IPS-18a (cell line): ENCODE data around the gene FDX1.

Source experiments
- H3K27ac ChIP-seq: one replicate; pipeline ENCODE4 v1.5.1; 2013; ENCODE audit warnings: low read length
- H3K27me3 ChIP-seq: one replicate; pipeline ENCODE4 v1.6.1; 2013; ENCODE audit warnings: mild to moderate bottlenecking, low read length; ENCODE audit not compliant: control insufficient read depth, insufficient read depth
- H3K36me3 ChIP-seq: one replicate; pipeline ENCODE4 v1.6.1; 2013; ENCODE audit warnings: low read depth, low read length; ENCODE audit not compliant: control insufficient read depth
- H3K4me1 ChIP-seq: one replicate; pipeline ENCODE4 v1.6.1; 2013; ENCODE audit warnings: low read depth, low read length; ENCODE audit not compliant: control insufficient read depth
- H3K4me3 ChIP-seq: one replicate; pipeline ENCODE4 v1.5.1; 2013; ENCODE audit warnings: low read length
- H3K9ac ChIP-seq: one replicate; pipeline ENCODE4 v1.6.1; 2013; ENCODE audit warnings: mild to moderate bottlenecking, low read length, moderate library complexity
- H3K9me3 ChIP-seq: one replicate; pipeline ENCODE4 v1.6.1; 2013; ENCODE audit warnings: low read depth, low read length; ENCODE audit not compliant: control insufficient read depth

FDX1 gene

GRCh38 chr11:110492321-110492685, 62.6 kb downstream of the FDX1 start:
- no peaks in the 10 kb centered on the region for H3K36me3 ChIP-seq
- H3K4me1 ChIP-seq: peaks cover 4% of the 10 kb centered on the region
- no peak overlapping the region for H3K27ac ChIP-seq
- H3K4me3 ChIP-seq: no peak overlapping the region
- no peak overlapping the region for H3K9ac ChIP-seq
- H3K9me3 ChIP-seq: no peaks in the 10 kb centered on the region
- H3K27me3 ChIP-seq: no peaks in the 10 kb centered on the region

- no peaks in the 10 kb centered on the region for H3K9me3 ChIP-seq
- H3K27me3 ChIP-seq: no peaks in the 10 kb centered on the region
- no peaks in the 10 kb centered on the region for H3K36me3 ChIP-seq
- no peak overlapping the region for H3K9ac ChIP-seq
- no peak overlapping the region for H3K27ac ChIP-seq
- H3K4me1 ChIP-seq: peaks cover 4% of the 10 kb centered on the region
- no peak overlapping the region for H3K4me3 ChIP-seq
These were observed 63.6 kb downstream of the FDX1 start for GRCh38 chr11:110493346-110493745.

- H3K27me3 ChIP-seq: no peaks in the 10 kb centered on the region
These were observed 67.7 kb downstream of the FDX1 start for GRCh38 chr11:110497231-110497978.

GRCh38 chr11:110501428-110501827, 71.7 kb downstream of the FDX1 start:
- no peak overlapping the region for H3K4me3 ChIP-seq
- no peaks in the 10 kb centered on the region for H3K27me3 ChIP-seq
- H3K9me3 ChIP-seq: no peaks in the 10 kb centered on the region
- H3K4me1 ChIP-seq: no peaks in the 10 kb centered on the region
- H3K9ac ChIP-seq: no peak overlapping the region
- no peak overlapping the region for H3K27ac ChIP-seq
- H3K36me3 ChIP-seq: no peaks in the 10 kb centered on the region

More at GRCh38 chr11:110497231-110497978, 67.7 kb downstream of the FDX1 start:
- H3K4me3 ChIP-seq: no peak overlapping the region
- H3K36me3 ChIP-seq: no peaks in the 10 kb centered on the region
- H3K9ac ChIP-seq: no peak overlapping the region
- no peaks in the 10 kb centered on the region for H3K4me1 ChIP-seq
- H3K9me3 ChIP-seq: no peaks in the 10 kb centered on the region
- H3K27ac ChIP-seq: no peak overlapping the region

- Histone ChIP-seq H3K9ac (no peak overlapping the region), H3K4me3 (no peak overlapping the region), H3K27ac (no peak overlapping the region), H3K4me1 (no peaks in the 10 kb centered on the region), H3K36me3 (no peaks in the 10 kb centered on the region), H3K9me3 (no peaks in the 10 kb centered on the region), H3K27me3 (no peaks in the 10 kb centered on the region)
These were observed 76.0 kb downstream of the FDX1 start for GRCh38 chr11:110505528-110506284.

GRCh38 chr11:110507328-110507727, 77.6 kb downstream of the FDX1 start:
- Histone ChIP-seq H3K4me1 (no peaks in the 10 kb centered on the region), H3K27ac (no peak overlapping the region), H3K36me3 (no peaks in the 10 kb centered on the region), H3K9ac (no peak overlapping the region), H3K4me3 (no peak overlapping the region), H3K9me3 (no peaks in the 10 kb centered on the region), H3K27me3 (no peaks in the 10 kb centered on the region)

GRCh38 chr11:110508786-110509185, 79.0 kb downstream of the FDX1 start:
- Histone ChIP-seq H3K4me1 (no peaks in the 10 kb centered on the region), H3K27me3 (no peaks in the 10 kb centered on the region), H3K36me3 (no peaks in the 10 kb centered on the region), H3K9ac (no peak overlapping the region), H3K27ac (no peak overlapping the region), H3K9me3 (no peaks in the 10 kb centered on the region), H3K4me3 (no peak overlapping the region)

GRCh38 chr11:110509472-110509871, 79.7 kb downstream of the FDX1 start:
- Histone ChIP-seq H3K9me3 (no peaks in the 10 kb centered on the region), H3K4me3 (no peak overlapping the region), H3K9ac (no peak overlapping the region), H3K27me3 (no peaks in the 10 kb centered on the region), H3K36me3 (no peaks in the 10 kb centered on the region), H3K27ac (no peak overlapping the region), H3K4me1 (no peaks in the 10 kb centered on the region)

- no peaks in the 10 kb centered on the region for H3K4me1 ChIP-seq
- H3K27ac ChIP-seq: no peak overlapping the region
- no peak overlapping the region for H3K4me3 ChIP-seq
- H3K9me3 ChIP-seq: no peaks in the 10 kb centered on the region
- H3K27me3 ChIP-seq: no peaks in the 10 kb centered on the region
- H3K36me3 ChIP-seq: no peaks in the 10 kb centered on the region
- H3K9ac ChIP-seq: no peak overlapping the region
These were observed 82.3 kb downstream of the FDX1 start for GRCh38 chr11:110512026-110512425.

- H3K27me3 ChIP-seq: no peaks in the 10 kb centered on the region
These were observed 83.6 kb downstream of the FDX1 start for GRCh38 chr11:110513259-110513801.

GRCh38 chr11:110513846-110514437, 84.2 kb downstream of the FDX1 start:
- Histone ChIP-seq H3K36me3 (no peaks in the 10 kb centered on the region), H3K4me1 (no peaks in the 10 kb centered on the region), H3K9ac (no peak overlapping the region), H3K4me3 (no peak overlapping the region), H3K27ac (no peak overlapping the region), H3K9me3 (no peaks in the 10 kb centered on the region), H3K27me3 (no peaks in the 10 kb centered on the region)

More at GRCh38 chr11:110513259-110513801, 83.6 kb downstream of the FDX1 start:
- Histone ChIP-seq H3K27ac (no peak overlapping the region), H3K4me1 (no peaks in the 10 kb centered on the region), H3K9me3 (no peaks in the 10 kb centered on the region), H3K4me3 (no peak overlapping the region), H3K9ac (no peak overlapping the region), H3K36me3 (no peaks in the 10 kb centered on the region)
